HEK293 (cell line): ENCODE measurements around the gene CYP26B1.
"Not testable (repeated sequence)": the region's sequence is repeated elsewhere in the genome, so short reads cannot be mapped to it uniquely, and the experiment has no call there.

Source experiments
- CTCF ChIA-PET: fragments of 350-600 bp; formaldehyde crosslinking; extraction: SDS; loops from one replicate; lab custom pipeline; 2021; ENCODE audit warnings: antibody characterized with exemption; lab: Yijun Ruan, JAX
- POLR2A ChIA-PET: fragments of 300-600 bp; formaldehyde crosslinking; extraction: SDS; loops from one replicate; lab custom pipeline; 2020; ENCODE audit warnings: antibody characterized with exemption, inconsistent platforms; lab: Yijun Ruan, JAX
- H3K27ac ChIP-seq: fragments of 200-500 bp; sonication (Bioruptor generic); 2 replicates; pipeline ENCODE4 v1.5.1; 2014; ENCODE audit warnings: low read depth, low read length, control low read depth, inconsistent platforms; ENCODE audit errors: extremely low read depth
- H3K36me3 ChIP-seq, 2 experiments: fragments of 200-500 bp in 1 of 2; sonication (Bioruptor generic) in 1 of 2; 1 replicate in 1 of 2; 2 replicates in 1 of 2; pipeline ENCODE4 v1.5.1; 2014 to 2017; ENCODE audit warnings: inconsistent platforms in 2 of 2, low read length in 2 of 2; ENCODE audit not compliant: control insufficient read depth in 2 of 2, insufficient read depth in 1 of 2
- H3K4me1 ChIP-seq: fragments of 200-500 bp; sonication (Bioruptor generic); 2 replicates; pipeline ENCODE4 v1.5.1; 2014; ENCODE audit warnings: mild to moderate bottlenecking, low read length, inconsistent platforms; ENCODE audit not compliant: control insufficient read depth, insufficient read depth
- H3K4me3 ChIP-seq: 2 replicates; pipeline ENCODE4 v1.5.1; 2011; ENCODE audit warnings: low read depth, mild to moderate bottlenecking, control low read depth, low read length, moderate library complexity
- H3K9me3 ChIP-seq: fragments of 200-500 bp; sonication (Bioruptor generic); 2 replicates; pipeline ENCODE4 v1.5.1; 2014; ENCODE audit warnings: low read depth, low read length, inconsistent platforms; ENCODE audit not compliant: control insufficient read depth, insufficient read depth
- PRDM10 ChIP-seq: fragments of 450-650 bp; formaldehyde crosslinking; IDR thresholded peaks from 2 replicates; pipeline ENCODE4 v1.5.1; 2016; ENCODE audit warnings: missing biosample characterization, missing genetic modification characterization
- PRDM2 ChIP-seq: fragments of 450-650 bp; formaldehyde crosslinking; IDR thresholded peaks from 2 replicates; pipeline ENCODE4 v1.5.1; 2016; ENCODE audit warnings: missing biosample characterization, missing genetic modification characterization, borderline replicate concordance
- SP2 ChIP-seq: fragments of 450-650 bp; formaldehyde crosslinking; IDR thresholded peaks from 2 replicates; pipeline ENCODE4 v1.5.1; 2016; ENCODE audit warnings: missing biosample characterization, missing genetic modification characterization
- TRIM28 ChIP-seq: IDR thresholded peaks from 2 replicates; pipeline ENCODE4 v1.6.1; 2011; ENCODE audit warnings: low read length, control low read depth, borderline replicate concordance
- ZBTB26 ChIP-seq: fragments of 450-650 bp; formaldehyde crosslinking; optimal IDR thresholded peaks from 2 replicates; pipeline ENCODE3; 2016; ENCODE audit warnings: missing biosample characterization, mild to moderate bottlenecking, missing genetic modification characterization
- ZBTB48 ChIP-seq: fragments of 450-650 bp; formaldehyde crosslinking; IDR thresholded peaks from 2 replicates; pipeline ENCODE4 v1.5.1; 2016; ENCODE audit warnings: missing biosample characterization, missing genetic modification characterization
- ZBTB7A ChIP-seq: fragments of 450-650 bp; formaldehyde crosslinking; IDR thresholded peaks from 2 replicates; pipeline ENCODE4 v1.5.1; 2016; ENCODE audit warnings: low read depth, missing biosample characterization, missing genetic modification characterization
- ZFP37 ChIP-seq: fragments of 450-650 bp; formaldehyde crosslinking; IDR thresholded peaks from 2 replicates; pipeline ENCODE4 v1.5.1; 2016; ENCODE audit warnings: missing biosample characterization, missing genetic modification characterization
- ZFP41 ChIP-seq: fragments of 450-650 bp; formaldehyde crosslinking; IDR thresholded peaks from 2 replicates; pipeline ENCODE4 v1.5.1; 2016; ENCODE audit warnings: missing biosample characterization, missing genetic modification characterization, borderline replicate concordance
- ZNF2 ChIP-seq: fragments of 450-650 bp; formaldehyde crosslinking; IDR thresholded peaks from 2 replicates; pipeline ENCODE4 v1.5.1; 2016; ENCODE audit warnings: missing biosample characterization, missing genetic modification characterization
- ZNF23 ChIP-seq: fragments of 450-650 bp; formaldehyde crosslinking; IDR thresholded peaks from 2 replicates; pipeline ENCODE4 v1.5.1; 2016; ENCODE audit warnings: missing biosample characterization, missing genetic modification characterization, borderline replicate concordance
- ZNF366 ChIP-seq: fragments of 450-650 bp; formaldehyde crosslinking; conservative IDR thresholded peaks from 2 replicates; pipeline ENCODE4 v1.5.1; 2016; ENCODE audit warnings: missing biosample characterization, missing genetic modification characterization
- ZNF514 ChIP-seq: fragments of 450-650 bp; formaldehyde crosslinking; IDR thresholded peaks from 2 replicates; pipeline ENCODE4 v1.5.1; 2016; ENCODE audit warnings: missing biosample characterization, missing genetic modification characterization
- ZNF521 ChIP-seq: fragments of 450-650 bp; formaldehyde crosslinking; IDR thresholded peaks from 2 replicates; pipeline ENCODE4 v1.5.1; 2017; ENCODE audit warnings: missing biosample characterization, mild to moderate bottlenecking, missing genetic modification characterization
- ZNF654 ChIP-seq: fragments of 450-650 bp; formaldehyde crosslinking; IDR thresholded peaks from 2 replicates; pipeline ENCODE4 v1.5.1; 2016; ENCODE audit warnings: low read depth, missing biosample characterization, missing genetic modification characterization
- ZSCAN30 ChIP-seq: fragments of 450-650 bp; IDR thresholded peaks from 2 replicates; pipeline ENCODE4 v1.5.1; 2018; ENCODE audit warnings: missing biosample characterization, mild to moderate bottlenecking, missing genetic modification characterization, moderate library complexity

Gene CYP26B1

GRCh38 chr2:72090271-72090720 is 57.4 kb downstream of the CYP26B1 start (continued):
- TF ChIP-seq TRIM28: no peak
- TF ChIP-seq ZNF521 (tag by site-specific recombination): no peak
- TF ChIP-seq ZBTB7A: no peak

- Histone ChIP-seq H3K36me3 (no peaks in the 10 kb centered on the region), H3K4me3 (no peak overlapping the region), H3K9me3 (no peaks in the 10 kb centered on the region), H3K4me1 (no peaks in the 10 kb centered on the region), H3K27ac (no peak overlapping the region)
- ChIA-PET CTCF (no interaction called here), POLR2A (no interaction called here)
- no peak for TF ChIP-seq ZNF654 (tag by site-specific recombination)
- no peak for TF ChIP-seq ZNF2 (tag by site-specific recombination)
- no peak for TF ChIP-seq ZNF514 (tag by site-specific recombination)
- no peak for TF ChIP-seq ZBTB48
- TF ChIP-seq ZSCAN30: no peak
These were observed 58.1 kb downstream of the CYP26B1 start for GRCh38 chr2:72089537-72089936.

- Histone ChIP-seq H3K4me1 (no peaks in the 10 kb centered on the region), H3K9me3 (no peaks in the 10 kb centered on the region), H3K4me3 (no peak overlapping the region), H3K27ac (no peak overlapping the region), H3K36me3 (no peaks in the 10 kb centered on the region)
- ChIA-PET POLR2A (no interaction called here), CTCF (no interaction called here)
- TF ChIP-seq PRDM10 (tag by site-specific recombination) (no peak), ZNF23 (tag by site-specific recombination) (no peak), ZNF521 (tag by site-specific recombination) (0 out of 2 replicates have a peak, but pooled peaks have one; percentile 28), ZFP37 (no peak), ZBTB26 (tag by site-specific recombination) (no peak), ZNF366 (peak; percentile 79), SP2 (tag by site-specific recombination) (no peak), PRDM2 (no peak), ZFP41 (tag by site-specific recombination) (no peak)
These were observed 58.6 kb downstream of the CYP26B1 start for GRCh38 chr2:72089028-72089427.

- H3K27ac ChIP-seq, H3K36me3 ChIP-seq, H3K4me3 ChIP-seq, H3K4me1 ChIP-seq, H3K9me3 ChIP-seq, POLR2A ChIA-PET: not testable (repeated sequence)
- CTCF ChIA-PET: interaction anchor here (0.7 kb wide), 1 partner anchor 12 kb away, joined by 5 read pairs; no protein-coding TSS in a partner anchor
These were observed 60.6 kb downstream of the CYP26B1 start for GRCh38 chr2:72086871-72087633.
